GM12878 (cell line): ENCODE measurements around the gene KCNG1. TPM values are rescaled to one million over a fixed set of nuclear protein-coding genes. Genes with fewer than 3 reads are reported as not detected.

ENCODE experiments used
- ATAC-seq: fragments of 200-7000 bp; cut with Tn5 transposase; 3 replicates; pipeline ENCODE4 v1.9.1; 2020; ENCODE audit warnings: mild to moderate bottlenecking, moderate library complexity
- BruUV-seq: library from RNA; stranded (reverse); fragments of 400-500 nt; replicated peaks from 2 replicates; lab custom pipeline; 2021; lab: Mats Ljungman, UMichigan
- CTCF ChIA-PET: fragments of 300-600 bp; sonication (Branson Sonifier 250); formaldehyde crosslinking; extraction: SDS; loops from one replicate; lab custom pipeline; 2021; ENCODE audit warnings: inconsistent platforms; lab: Yijun Ruan, JAX
- POLR2A ChIA-PET: fragments of 350-600 bp; formaldehyde crosslinking; extraction: SDS; loops from one replicate; lab custom pipeline; 2021; ENCODE audit warnings: inconsistent platforms; lab: Charles Lee
- RAD21 ChIA-PET: fragments of 300-600 bp; sonication (Branson Sonifier 250); formaldehyde crosslinking; loops from one replicate; lab custom pipeline; 2023; ENCODE audit warnings: antibody characterized with exemption; ENCODE audit not compliant: unreplicated experiment; lab: Charles Lee
- SMC1A ChIA-PET: fragments of 300-600 bp; sonication (Branson Sonifier 250); formaldehyde crosslinking; loops from one replicate; lab custom pipeline; 2023; ENCODE audit not compliant: unreplicated experiment, uncharacterized antibody; lab: Charles Lee
- DNase-seq: peaks from one replicate; pipeline ENCODE4 v3.0.0-alpha.2; 2011; ENCODE audit warnings: low read depth, low spot score
- FAIRE-seq: peaks from 3 replicates; lab custom pipeline; 2011; peaks lifted over from hg19 to GRCh38; lab: Jason Lieb, UNC
- H2AFZ ChIP-seq: 2 replicates; pipeline ENCODE4 v1.6.0; 2011; ENCODE audit warnings: low read depth, low read length, control low read depth; ENCODE audit not compliant: control insufficient read depth
- H3K27ac ChIP-seq: 2 replicates; pipeline ENCODE4 v1.5.1; 2011; ENCODE audit warnings: control low read depth; ENCODE audit not compliant: control insufficient read depth, insufficient read depth
- H3K27me3 ChIP-seq, 2 experiments: replicated peaks in 1 of 2; 2 replicates each; pipeline versions ENCODE4 v1.6.0 to v1.6.1; 2011; ENCODE audit warnings: low read length in 1 of 2; ENCODE audit not compliant: control insufficient read depth in 2 of 2, insufficient read depth in 2 of 2
- H3K36me3 ChIP-seq, 2 experiments: 2 replicates each; pipeline ENCODE4 v1.5.1; 2011; ENCODE audit warnings: low read length in 1 of 2; ENCODE audit not compliant: control insufficient read depth in 2 of 2, insufficient read depth in 2 of 2
- H3K4me1 ChIP-seq: 2 replicates; pipeline ENCODE4 v1.6.1; 2011; ENCODE audit warnings: mild to moderate bottlenecking, low read length, moderate library complexity, mixed read lengths; ENCODE audit not compliant: control insufficient read depth, insufficient read depth
- H3K4me2 ChIP-seq: 2 replicates; pipeline ENCODE4 v1.6.0; 2011; ENCODE audit warnings: control low read depth; ENCODE audit not compliant: control insufficient read depth, insufficient read depth
- H3K4me3 ChIP-seq: fragments of 200-600 bp; sonication (generic); 2 replicates; pipeline ENCODE4 v1.5.1; 2016
- H3K79me2 ChIP-seq: 2 replicates; pipeline ENCODE4 v1.6.0; 2011; ENCODE audit warnings: low read length; ENCODE audit not compliant: control insufficient read depth, insufficient read depth
- H3K9ac ChIP-seq: 2 replicates; pipeline ENCODE4 v1.8.0; 2011; ENCODE audit warnings: low read length, control low read depth, mixed read lengths; ENCODE audit not compliant: control insufficient read depth, insufficient read depth
- H3K9me3 ChIP-seq: replicated peaks from 3 replicates; pipeline ENCODE4 v1.5.1; 2011; ENCODE audit warnings: mild to moderate bottlenecking, low read length; ENCODE audit not compliant: control insufficient read depth, insufficient read depth
- H4K20me1 ChIP-seq: 2 replicates; pipeline ENCODE4 v1.6.0; 2011; ENCODE audit not compliant: control insufficient read depth, insufficient read depth
- IKZF2 ChIP-seq, 2 experiments: fragments of 450-650 bp; IDR thresholded peaks; 2 replicates each; pipeline ENCODE4 v1.6.1; 2017; ENCODE audit warnings: mild to moderate bottlenecking in 2 of 2, moderate library complexity in 2 of 2
- NFIC ChIP-seq: IDR thresholded peaks from 2 replicates; pipeline ENCODE4 v1.6.1; 2012; ENCODE audit warnings: low read depth, mild to moderate bottlenecking, inconsistent platforms, low read length, moderate library complexity
- NR2C2 ChIP-seq: IDR thresholded peaks from 2 replicates; pipeline ENCODE4 v1.6.1; 2011; ENCODE audit warnings: borderline replicate concordance, low read depth; ENCODE audit not compliant: control insufficient read depth, insufficient read length
- RAD51 ChIP-seq: fragments of 450-650 bp; IDR thresholded peaks from 2 replicates; pipeline ENCODE4 v1.6.1; 2016; ENCODE audit warnings: moderate library complexity, mild to moderate bottlenecking, inconsistent platforms
- SMAD5 ChIP-seq: IDR thresholded peaks from 2 replicates; pipeline ENCODE4 v1.6.1; 2016; ENCODE audit warnings: antibody characterized with exemption, low read depth
- STAT3 ChIP-seq: IDR thresholded peaks from 2 replicates; pipeline ENCODE4 v1.6.1; 2011; ENCODE audit warnings: low read depth, low read length, improper control_type of control experiment
- ZBTB4 ChIP-seq: fragments of 450-650 bp; formaldehyde crosslinking; IDR thresholded peaks from 2 replicates; pipeline ENCODE4 v1.4.0; 2022; ENCODE audit warnings: mild to moderate bottlenecking, moderate library complexity
- WGBS: methylation state at CpG from one replicate; pipeline ENCODE4 v1.1.6; 2016; ENCODE audit warnings: low lambda C conversion rate; ENCODE audit not compliant: insufficient replicate concordance, insufficient coverage; ENCODE audit errors: missing lambda C conversion rate; 5-methylcytosine and 5-hydroxymethylcytosine counted together
- in situ Hi-C: fragments of 300-500 bp; cut with MboI; formaldehyde crosslinking; loops from 9 replicates; pipeline ENCODE4 v1.14.3; 2018; ENCODE audit warnings: mixed read lengths
- intact Hi-C: fragments of 100-400 bp; cut with micrococcal nuclease; formaldehyde crosslinking; loops from one replicate; pipeline ENCODE4 v1.14.2; 2022; ENCODE audit not compliant: unreplicated experiment
- polyA plus RNA-seq, 11 experiments: library from polyadenylated mRNA; depleted of rRNA in 4 of 11; unstranded in 6 of 11; stranded (reverse) in 5 of 11; fragments of >200 nt; fragmentation: Nextera tagmentation in 4 of 11; fragmentation: Illumina TruSeq in 1 of 11; extraction: Ambion mirVana in 4 of 11; extraction: Trizol in 1 of 11; gene quantifications; 1 replicate in 1 of 11; 2 replicates in 10 of 11; pipeline versions ENCODE4 v1.2.1 to v1.2.3, GENCODE V29; 2011 to 2016; ENCODE audit warnings: inconsistent platforms in 2 of 11, missing spikeins in 2 of 11, low read depth in 1 of 11
- total RNA-seq, 4 experiments: library from RNA; depleted of rRNA in 3 of 4; stranded (reverse); fragments of >200 nt in 3 of 4; fragmentation: Illumina TruSeq in 1 of 4; extraction: Trizol in 1 of 4; gene quantifications; 2 replicates each; pipeline versions ENCODE4 v1.2.1 to v1.2.3, GENCODE V29; 2013 to 2021

KCNG1 gene
- total and polyA plus RNA-seq, 10 of the 15 experiments (the other 5 are each of a cell fraction or from before 2014, with no cell fraction given), result not detected

- ChIA-PET RAD21 (no interaction called here), SMC1A (no interaction called here), POLR2A (no interaction called here), CTCF (interaction anchor here (0.9 kb wide), 1 partner anchor 220 kb away, joined by 3 read pairs; no protein-coding TSS in a partner anchor)
- H3K4me3 ChIP-seq, result no peak overlapping the region
- no peaks in the 10 kb centered on the region for H3K9me3 ChIP-seq
- WGBS, result 1% methylated on average over 8 of the region's 8 CpGs
- intact Hi-C loops, result no loop called here
- no peaks in the 10 kb centered on the region for H3K4me1 ChIP-seq
- ATAC-seq (no peak), DNase-seq (no peak), FAIRE-seq (no peak)
- H3K36me3 ChIP-seq, result no peaks in the 10 kb centered on the region
- in situ Hi-C loops, result no loop called here
- H3K9ac ChIP-seq, result no peak overlapping the region
- no peaks in the 10 kb centered on the region for H3K79me2 ChIP-seq
- H3K4me2 ChIP-seq, result no peak overlapping the region
- H4K20me1 ChIP-seq, result no peaks in the 10 kb centered on the region
- BruUV-seq, result no TSS peak
- no peak overlapping the region for H3K27ac ChIP-seq
- no peak overlapping the region for H2AFZ ChIP-seq
- TF ChIP-seq NFIC, result no peak
- no peak for TF ChIP-seq STAT3
- TF ChIP-seq RAD51, result no peak
- no peak for TF ChIP-seq ZBTB4 (CRISPR knock-in tag)
- TF ChIP-seq SMAD5, result no peak
- no peak for TF ChIP-seq IKZF2 (IDR thresholded peaks at IDR 0.05)
- TF ChIP-seq NR2C2, result no peak
- peaks cover 2 to 3% of the 10 kb centered on the region in 2 experiments; a peak in 2 of 4 replicates for H3K27me3 ChIP-seq
Observed at GRCh38 chr20:51013577-51014330, 9.2 kb downstream of the KCNG1 start.
